ES-I3 (cell line): ENCODE measurements around the gene LMO3.

Experiments used
- H3K36me3 ChIP-seq: 2 replicates; pipeline ENCODE4 v1.6.1; 2013; ENCODE audit warnings: mild to moderate bottlenecking, low read length, control low read depth, moderate library complexity; ENCODE audit not compliant: insufficient read depth
- H3K4me1 ChIP-seq: 2 replicates; pipeline ENCODE4 v1.6.1; 2013; ENCODE audit warnings: mild to moderate bottlenecking, control low read depth, low read length; ENCODE audit not compliant: insufficient read depth
- H3K9ac ChIP-seq: 2 replicates; pipeline ENCODE4 v1.6.1; 2013; ENCODE audit warnings: low read depth, mild to moderate bottlenecking, low read length, moderate library complexity
- H3K9me3 ChIP-seq: 2 replicates; pipeline ENCODE4 v1.6.1; 2013; ENCODE audit warnings: mild to moderate bottlenecking, low read length, moderate library complexity; ENCODE audit not compliant: control insufficient read depth, insufficient read depth

Gene LMO3

DNA sequence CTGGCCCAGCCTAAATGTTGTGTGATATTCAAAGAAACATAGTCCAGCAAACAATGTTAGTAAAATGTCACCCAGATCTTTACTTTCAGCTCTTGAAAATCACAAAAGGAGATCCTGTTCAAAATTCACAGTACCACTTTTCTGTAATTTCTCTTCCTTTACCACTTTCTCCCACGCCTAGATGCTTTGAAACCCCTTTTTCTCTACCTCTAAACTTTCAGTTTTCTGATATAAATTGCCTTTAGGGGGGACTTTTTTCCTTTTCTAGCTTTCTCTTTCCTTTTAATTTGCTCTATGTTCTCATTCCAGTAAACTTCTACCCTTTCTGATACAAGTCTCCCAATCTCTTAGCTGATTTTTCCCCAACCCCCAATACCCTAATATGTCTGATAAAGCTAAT lies 101.8 kb downstream of the LMO3 start:
- no peaks in the 10 kb centered on the region for H3K4me1 ChIP-seq
- H3K9me3 ChIP-seq = no peaks in the 10 kb centered on the region
- H3K36me3 ChIP-seq = no peaks in the 10 kb centered on the region
- H3K9ac ChIP-seq = no peak overlapping the region

DNA sequence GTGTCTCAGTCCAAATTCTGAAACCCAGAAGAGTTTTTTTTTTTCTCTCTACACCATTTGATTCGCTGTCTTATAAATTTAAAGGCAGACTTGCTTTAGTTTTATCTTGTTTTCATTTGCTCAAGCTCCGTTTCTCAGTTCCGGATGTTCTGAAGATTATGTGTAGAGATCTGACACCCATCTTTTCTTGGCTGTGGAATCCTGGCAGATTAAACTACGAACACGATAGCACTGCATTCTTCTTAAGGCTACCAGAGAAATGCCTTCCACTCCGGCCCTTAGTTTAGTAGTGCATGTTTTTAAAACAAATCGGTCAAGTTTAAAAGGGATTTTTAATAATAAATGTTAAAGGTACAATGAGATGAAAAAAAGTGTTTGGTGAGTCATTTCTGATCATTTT lies 106.4 kb downstream of the LMO3 start:
- Histone ChIP-seq H3K36me3 (no peaks in the 10 kb centered on the region), H3K9ac (no peak overlapping the region), H3K4me1 (no peaks in the 10 kb centered on the region), H3K9me3 (no peaks in the 10 kb centered on the region)
